Body of pancreas (tissue), 4 donors: Measurements from ENCODE around the gene PCSK9. TPM values are rescaled to one million over a fixed set of nuclear protein-coding genes. Genes with fewer than 3 reads are reported as not detected.
"Not testable (repeated sequence)": the region's sequence is repeated elsewhere in the genome, so short reads cannot be mapped to it uniquely, and the experiment has no call there.

Experiments used
- ATAC-seq: fragments of 150-250 bp; one replicate; pipeline ENCODE4 v1.9.1; 2016
- DNase-seq, 4 donors: peaks; one replicate each; pipeline ENCODE4 v3.0.0-alpha.2; 2019
- H3K27ac ChIP-seq, 4 donors: fragments of 200-600 bp; sonication (generic); 1 replicate in 3 of 4; 2 replicates in 1 of 4; pipeline versions ENCODE4 v1.5.1 to v1.6.1; 2016 to 2019; ENCODE audit warnings: mild to moderate bottlenecking in 1 of 4, mixed read lengths in 1 of 4, moderate library complexity in 1 of 4
- H3K27me3 ChIP-seq, 2 donors: fragments of 200-600 bp; sonication (generic); one replicate each; pipeline ENCODE4 v1.6.0; 2016; ENCODE audit warnings: mild to moderate bottlenecking in 1 of 2
- H3K36me3 ChIP-seq, 2 donors: fragments of 200-600 bp; sonication (generic); replicated peaks in 1 of 2; 2 replicates each; pipeline ENCODE4 v1.5.1; 2016; ENCODE audit warnings: low read depth in 2 of 2; ENCODE audit not compliant: insufficient read depth in 1 of 2
- H3K4me1 ChIP-seq: fragments of 200-600 bp; sonication (generic); one replicate; pipeline ENCODE4 v1.6.0; 2016
- H3K4me3 ChIP-seq, 2 donors: fragments of 200-600 bp; sonication (generic); 1 replicate in 1 of 2; 2 replicates in 1 of 2; pipeline ENCODE4 v1.5.1; 2016 to 2019
- H3K9me3 ChIP-seq, 3 donors: fragments of 200-600 bp; sonication (generic); 1 replicate in 2 of 3; 2 replicates in 1 of 3; pipeline ENCODE4 v1.5.1; 2016
- POLR2A ChIP-seq, 3 donors: fragments of 450-650 bp; IDR thresholded peaks; one replicate each; pipeline ENCODE4 v1.6.1; 2016; ENCODE audit warnings: antibody characterized with exemption in 3 of 3, mild to moderate bottlenecking in 2 of 3
- WGBS, 2 donors: methylation state at CpG; one replicate each; pipeline ENCODE4 v1.1.5; 2017; 5-methylcytosine and 5-hydroxymethylcytosine counted together
- intact Hi-C: fragments of 100-400 bp; cut with DNase I; formaldehyde crosslinking; loops from one replicate; pipeline ENCODE4 v1.15.1; 2023
- total RNA-seq, 2 donors: library from RNA; depleted of rRNA; stranded (reverse); fragments of >200 nt; gene quantifications; one replicate each; pipeline ENCODE4 v1.1.0, GENCODE V29; 2016
- TF ChIP-seq, protein P1 (sequence below), 7 experiments: fragments of 450-650 bp in 4 of 7; fragments of 200-600 bp in 3 of 7; sonication (generic) in 3 of 7; IDR thresholded peaks; one replicate each; pipeline ENCODE4 v1.5.1; 2016 to 2019; ENCODE audit warnings: antibody characterized with exemption in 7 of 7

PCSK9 gene
- total RNA-seq, 2 donors from 2014 or later: 6.0 to 13.8 TPM

DNA sequence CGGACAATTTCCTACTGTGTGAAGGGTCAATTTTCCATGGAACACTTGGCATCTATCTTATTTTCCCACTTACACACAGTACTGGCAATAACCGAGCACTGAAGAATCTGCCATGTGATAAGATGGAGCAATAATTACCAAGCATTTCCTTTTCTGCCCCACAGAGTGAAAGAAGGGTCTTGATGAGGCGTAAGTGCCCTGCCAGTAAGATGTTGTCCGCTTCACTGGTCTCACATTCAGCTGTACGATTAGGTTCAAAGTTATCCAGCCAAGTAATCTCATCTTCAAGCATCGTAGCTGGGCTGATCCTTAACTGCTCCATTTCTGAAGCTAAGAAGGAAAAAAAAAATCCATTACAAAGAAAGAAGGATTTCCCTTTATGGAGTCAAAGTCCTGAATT, 67.8 kb downstream of the PCSK9 start:
- DNase-seq (no peak), ATAC-seq (no peak)
- Histone ChIP-seq H3K4me3 (no peak overlapping the region), H3K27ac (no peak overlapping the region), H3K9me3 (no peaks in the 10 kb centered on the region), H3K36me3 (peaks cover 9 to 27% of the 10 kb centered on the region in 2 donors), H3K27me3 (no peaks in the 10 kb centered on the region), H3K4me1 (no peaks in the 10 kb centered on the region)
- TF ChIP-seq, protein P1, sequence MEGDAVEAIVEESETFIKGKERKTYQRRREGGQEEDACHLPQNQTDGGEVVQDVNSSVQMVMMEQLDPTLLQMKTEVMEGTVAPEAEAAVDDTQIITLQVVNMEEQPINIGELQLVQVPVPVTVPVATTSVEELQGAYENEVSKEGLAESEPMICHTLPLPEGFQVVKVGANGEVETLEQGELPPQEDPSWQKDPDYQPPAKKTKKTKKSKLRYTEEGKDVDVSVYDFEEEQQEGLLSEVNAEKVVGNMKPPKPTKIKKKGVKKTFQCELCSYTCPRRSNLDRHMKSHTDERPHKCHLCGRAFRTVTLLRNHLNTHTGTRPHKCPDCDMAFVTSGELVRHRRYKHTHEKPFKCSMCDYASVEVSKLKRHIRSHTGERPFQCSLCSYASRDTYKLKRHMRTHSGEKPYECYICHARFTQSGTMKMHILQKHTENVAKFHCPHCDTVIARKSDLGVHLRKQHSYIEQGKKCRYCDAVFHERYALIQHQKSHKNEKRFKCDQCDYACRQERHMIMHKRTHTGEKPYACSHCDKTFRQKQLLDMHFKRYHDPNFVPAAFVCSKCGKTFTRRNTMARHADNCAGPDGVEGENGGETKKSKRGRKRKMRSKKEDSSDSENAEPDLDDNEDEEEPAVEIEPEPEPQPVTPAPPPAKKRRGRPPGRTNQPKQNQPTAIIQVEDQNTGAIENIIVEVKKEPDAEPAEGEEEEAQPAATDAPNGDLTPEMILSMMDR (IDR thresholded peaks at IDR 0.05): no peak
- no peak for TF ChIP-seq POLR2A (IDR thresholded peaks at IDR 0.05)
- 79 to 84% methylated on average over 6 of the region's 6 CpGs for WGBS, 2 donors
- intact Hi-C loops: no loop called here

DNA sequence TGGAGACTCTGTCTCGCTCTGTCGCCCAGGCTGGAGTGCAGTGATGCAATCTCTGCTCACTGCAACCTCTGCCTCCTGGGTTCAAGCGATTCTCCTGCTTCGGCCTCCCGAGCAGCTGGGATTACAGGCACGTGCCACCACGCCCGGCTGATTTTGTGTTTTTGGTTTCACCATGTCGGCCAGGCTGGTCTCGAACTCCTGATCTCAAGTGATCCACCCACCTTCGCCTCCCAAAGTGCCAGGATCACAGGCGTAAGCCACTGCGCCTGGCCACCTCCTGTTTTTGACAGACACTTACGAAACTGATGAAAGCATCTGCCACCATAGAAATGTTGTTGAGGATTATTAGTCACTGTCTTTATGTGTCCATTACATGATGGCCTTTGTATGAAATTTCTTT, 69.7 kb downstream of the PCSK9 start:
- H3K4me3 ChIP-seq, H3K4me1 ChIP-seq, H3K9me3 ChIP-seq, intact Hi-C loops, ATAC-seq, H3K27ac ChIP-seq, DNase-seq, H3K27me3 ChIP-seq: not testable (repeated sequence)
- WGBS, 2 donors: 95 to 96% methylated on average over 14 of the region's 14 CpGs
- H3K36me3 ChIP-seq: peaks cover 9 to 21% of the 10 kb centered on the region in 2 donors

Other genes starting within 250 kb of the PCSK9 start
- gene TTC22, start 238.2 kb upstream of the PCSK9 start, total RNA-seq: 10 to 100 TPM; 12.2 to 15.6 TPM
- 10 to 100 TPM; 23.6 to 32.3 TPM for gene DHCR24, start 152.4 kb upstream of the PCSK9 start, total RNA-seq
- gene TMEM61, start 58.9 kb upstream of the PCSK9 start, total RNA-seq: 1 to 10 TPM; 2.0 to 3.6 TPM
- not detected for gene BSND, start 40.6 kb upstream of the PCSK9 start, total RNA-seq
- 10 to 100 TPM; 28.3 to 68.6 TPM for gene USP24, start 175.8 kb downstream of the PCSK9 start, total RNA-seq